ENCODE measurements around the gene PSAP.
"Not testable (repeated sequence)": the region's sequence is repeated elsewhere in the genome, so short reads cannot be mapped to it uniquely, and the experiment has no call there.

- TF ChIP-seq, protein P1, sequence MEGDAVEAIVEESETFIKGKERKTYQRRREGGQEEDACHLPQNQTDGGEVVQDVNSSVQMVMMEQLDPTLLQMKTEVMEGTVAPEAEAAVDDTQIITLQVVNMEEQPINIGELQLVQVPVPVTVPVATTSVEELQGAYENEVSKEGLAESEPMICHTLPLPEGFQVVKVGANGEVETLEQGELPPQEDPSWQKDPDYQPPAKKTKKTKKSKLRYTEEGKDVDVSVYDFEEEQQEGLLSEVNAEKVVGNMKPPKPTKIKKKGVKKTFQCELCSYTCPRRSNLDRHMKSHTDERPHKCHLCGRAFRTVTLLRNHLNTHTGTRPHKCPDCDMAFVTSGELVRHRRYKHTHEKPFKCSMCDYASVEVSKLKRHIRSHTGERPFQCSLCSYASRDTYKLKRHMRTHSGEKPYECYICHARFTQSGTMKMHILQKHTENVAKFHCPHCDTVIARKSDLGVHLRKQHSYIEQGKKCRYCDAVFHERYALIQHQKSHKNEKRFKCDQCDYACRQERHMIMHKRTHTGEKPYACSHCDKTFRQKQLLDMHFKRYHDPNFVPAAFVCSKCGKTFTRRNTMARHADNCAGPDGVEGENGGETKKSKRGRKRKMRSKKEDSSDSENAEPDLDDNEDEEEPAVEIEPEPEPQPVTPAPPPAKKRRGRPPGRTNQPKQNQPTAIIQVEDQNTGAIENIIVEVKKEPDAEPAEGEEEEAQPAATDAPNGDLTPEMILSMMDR (IDR thresholded peaks at IDR 0.05) = not testable (repeated sequence)
- not testable (repeated sequence) for TF ChIP-seq POLR2A (IDR thresholded peaks at IDR 0.05)
Observed at GRCh38 chr10:71851465-71852095, 529 bp upstream of the PSAP start.

Data from body of pancreas (tissue), 4 donors.